Measurements from ENCODE around the gene TRPM5.

Gene TRPM5

GRCh38 chr11:2406878-2407410 is 37.4 kb downstream of the TRPM5 start:
- no peak for DNase-seq (ENCODE audit: low read depth in 1 of 2, low spot score in 1 of 2)

DNA sequence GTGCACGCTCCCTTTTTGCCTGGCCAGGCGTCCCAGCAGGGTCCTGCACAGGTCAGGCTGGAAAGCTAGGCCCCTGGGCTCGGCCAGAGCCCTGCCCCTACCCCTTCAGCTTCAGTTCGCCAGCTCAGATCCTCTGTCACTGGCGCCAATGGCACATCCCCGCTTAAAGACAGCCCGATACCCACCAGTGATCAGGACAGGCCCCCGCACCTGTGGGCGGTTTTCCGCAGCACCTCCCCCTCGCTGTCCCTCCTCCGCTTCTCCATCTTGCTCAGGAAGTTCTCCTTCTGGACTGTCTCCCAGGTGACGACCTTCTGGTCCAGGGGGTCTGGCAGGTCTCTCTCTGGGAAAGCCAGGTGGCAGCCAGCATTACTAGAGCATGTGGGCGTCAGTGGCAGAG is 37.9 kb downstream of the TRPM5 start:
- DNase-seq (ENCODE audit: low read depth in 1 of 2, low spot score in 1 of 2): no peak

- no peak for DNase-seq (ENCODE audit: low read depth in 1 of 2, low spot score in 1 of 2)
Observed at GRCh38 chr11:2404735-2405196, 39.5 kb downstream of the TRPM5 start.

- DNase-seq (ENCODE audit: low read depth in 1 of 2, low spot score in 1 of 2): no peak
Observed at GRCh38 chr11:2402890-2403645, 41.2 kb downstream of the TRPM5 start.

DNA sequence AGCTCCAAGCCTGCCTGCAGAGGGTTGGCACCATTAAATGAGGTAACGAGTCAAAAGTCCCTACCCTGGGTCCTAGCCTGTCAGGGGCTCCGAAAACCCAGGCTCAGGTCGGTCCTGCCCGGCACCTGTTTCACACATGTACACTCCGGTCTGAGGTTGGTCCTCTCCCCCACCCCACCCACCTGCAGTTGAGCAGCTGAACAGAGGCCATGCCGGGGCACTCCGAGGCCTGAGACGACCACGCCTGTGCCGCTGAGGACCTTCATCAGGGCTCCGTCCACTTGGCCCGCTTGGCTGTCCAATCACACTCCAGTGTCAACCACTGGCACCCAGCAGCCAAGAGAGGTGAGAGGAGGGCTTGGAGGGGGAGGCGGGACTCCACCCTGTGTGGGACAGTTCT is 42.2 kb downstream of the TRPM5 start:
- DNase-seq (ENCODE audit: low read depth in 1 of 2, low spot score in 1 of 2): no peak

DNA sequence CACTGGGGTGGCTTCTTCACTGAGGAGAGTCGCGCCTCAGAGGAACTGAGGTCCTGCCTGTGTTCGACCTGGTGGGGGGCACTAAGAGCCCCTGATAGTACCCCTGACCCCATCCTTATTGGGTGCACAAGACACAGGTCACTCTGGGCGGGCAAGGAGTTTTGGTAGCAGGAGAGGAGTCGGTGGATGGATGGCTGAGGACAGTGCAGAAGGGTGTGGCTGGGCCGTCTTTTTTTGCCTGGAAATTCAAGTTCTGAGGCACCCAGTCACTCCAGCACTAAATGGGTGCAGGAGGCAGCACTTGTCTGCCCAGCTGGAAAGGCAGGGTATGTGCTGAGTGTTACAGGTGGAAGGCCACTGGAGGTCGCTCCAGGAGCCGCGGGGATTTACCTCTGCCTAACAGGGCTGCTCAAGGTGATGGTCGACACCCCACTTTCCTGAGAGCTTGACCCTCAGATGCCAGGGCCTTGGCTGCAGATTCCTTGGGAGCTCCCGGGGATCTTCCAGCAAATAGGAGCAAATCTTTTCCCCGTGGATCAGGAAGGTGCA is 42.8 kb downstream of the TRPM5 start:
- no peak for DNase-seq (ENCODE audit: low read depth in 1 of 2, low spot score in 1 of 2)

- DNase-seq (ENCODE audit: low read depth in 1 of 2, low spot score in 1 of 2): no peak
Observed at GRCh38 chr11:2400762-2401435, 43.4 kb downstream of the TRPM5 start.

DNA sequence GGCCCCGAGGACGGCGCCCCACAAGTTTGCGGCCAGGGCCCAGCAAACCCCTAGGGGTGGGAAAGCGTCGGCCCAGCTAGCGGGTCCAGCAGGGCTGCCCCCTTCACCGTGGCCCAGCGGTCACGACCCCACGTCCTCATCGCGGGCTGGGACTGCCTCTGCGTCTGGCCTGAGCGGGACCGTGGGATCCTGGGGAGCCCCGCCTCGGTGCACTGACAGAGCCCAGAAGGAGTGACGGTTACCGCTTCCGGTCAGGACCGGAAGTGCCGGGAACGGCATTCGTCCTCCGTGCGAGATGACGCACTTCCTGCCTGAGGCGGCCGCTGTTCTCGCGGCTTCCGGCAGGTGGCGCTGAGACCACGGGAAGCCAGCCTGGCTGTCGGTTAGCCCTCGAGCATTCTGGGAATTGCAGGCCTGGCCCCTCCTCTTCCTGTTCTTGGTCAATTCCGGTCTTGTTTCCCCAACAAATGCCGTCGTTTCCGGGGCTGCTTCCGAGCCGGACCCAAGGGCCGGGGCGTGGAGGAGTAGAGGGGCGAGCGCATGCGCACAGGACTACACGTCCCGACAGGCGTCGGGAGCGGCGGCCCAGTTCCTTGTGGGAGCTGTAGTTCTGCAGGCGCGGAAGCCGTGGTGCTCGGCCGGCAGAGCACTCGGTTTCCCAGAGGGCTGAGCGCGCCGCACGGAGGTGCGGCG is 44.1 kb downstream of the TRPM5 start, which contains the start of gene TSSC4:
Gene TSSC4, plus strand, starts transcription at position 682 of the 693 bp plus-strand sequence. CDS start 1,884 bp downstream, outside the sequence.
- peak; percentile 97 to 99 for DNase-seq (ENCODE audit: low read depth in 1 of 2, low spot score in 1 of 2)

DNA sequence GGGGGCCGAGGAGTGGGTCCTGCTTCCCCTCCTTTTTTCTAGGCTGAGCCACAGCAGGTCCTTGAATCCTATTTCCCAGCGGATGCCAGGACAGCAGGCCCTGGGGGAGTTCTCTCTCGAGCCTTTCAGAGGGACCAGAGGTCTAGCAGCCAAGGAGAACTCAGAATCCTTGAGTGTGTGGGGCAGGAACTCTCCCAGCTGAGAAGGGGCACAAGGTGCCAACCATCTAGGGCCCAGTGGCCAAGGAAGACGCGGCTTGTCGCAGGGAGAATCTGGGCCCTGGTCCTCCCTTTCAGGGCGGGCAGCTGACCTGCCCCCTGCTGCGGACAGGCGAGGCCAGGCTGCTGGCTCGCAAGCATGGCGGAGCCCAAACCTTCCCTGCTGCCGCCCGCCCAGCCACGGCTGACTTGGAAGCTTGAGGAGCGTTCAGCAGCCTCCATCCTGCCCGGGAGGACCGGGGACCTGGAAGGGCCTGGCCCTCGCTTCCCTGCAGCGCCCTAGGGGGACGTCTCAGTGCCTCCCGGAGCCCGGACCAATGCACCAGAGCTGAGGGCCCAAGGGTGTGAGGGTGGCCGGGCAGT is 44.7 kb downstream of the TRPM5 start:
- DNase-seq (ENCODE audit: low read depth in 1 of 2, low spot score in 1 of 2): no peak

DNA sequence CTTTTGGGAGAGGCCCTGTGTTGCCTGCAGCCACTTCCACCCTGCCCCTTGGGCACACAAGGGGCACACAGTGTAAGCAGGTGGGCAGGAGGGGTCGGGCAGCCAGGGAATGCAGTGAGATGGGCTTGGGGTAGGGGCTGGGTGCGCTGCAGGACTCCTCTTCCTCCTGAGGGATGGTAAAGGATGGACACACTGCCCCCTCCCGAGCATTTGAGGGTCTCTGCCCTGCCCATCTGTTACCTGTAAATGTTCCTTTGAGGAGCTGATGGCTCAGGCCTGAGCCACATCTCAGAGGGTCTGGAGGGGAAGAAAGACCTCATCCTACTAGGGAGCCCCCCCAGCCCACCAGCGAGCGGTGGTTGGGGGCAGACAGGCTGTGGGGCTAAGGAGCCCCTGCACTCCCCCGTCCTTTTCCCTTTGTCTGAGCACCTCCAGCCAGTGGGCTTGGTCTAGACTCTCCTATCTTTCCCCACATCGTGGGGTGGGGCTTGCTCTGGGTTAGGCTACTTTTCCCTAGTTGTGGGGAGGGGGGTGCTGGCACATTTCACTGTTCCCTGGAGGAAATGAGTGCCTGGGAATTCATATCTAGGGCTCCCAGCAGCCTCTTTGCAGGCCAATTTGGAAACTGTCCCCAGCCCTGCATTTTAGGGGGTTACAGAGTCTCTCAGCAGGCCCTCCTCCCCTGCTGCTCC is 45.5 kb downstream of the TRPM5 start:
- no peak for DNase-seq (ENCODE audit: low read depth in 1 of 2, low spot score in 1 of 2)

DNA sequence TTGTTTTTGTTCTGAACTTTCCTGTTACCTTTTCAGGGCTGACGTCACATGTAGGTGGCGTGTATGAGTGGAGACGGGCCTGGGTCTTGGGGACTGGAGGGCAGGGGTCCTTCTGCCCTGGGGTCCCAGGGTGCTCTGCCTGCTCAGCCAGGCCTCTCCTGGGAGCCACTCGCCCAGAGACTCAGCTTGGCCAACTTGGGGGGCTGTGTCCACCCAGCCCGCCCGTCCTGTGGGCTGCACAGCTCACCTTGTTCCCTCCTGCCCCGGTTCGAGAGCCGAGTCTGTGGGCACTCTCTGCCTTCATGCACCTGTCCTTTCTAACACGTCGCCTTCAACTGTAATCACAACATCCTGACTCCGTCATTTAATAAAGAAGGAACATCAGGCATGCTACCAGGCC is 47.3 kb downstream of the TRPM5 start:
- DNase-seq (ENCODE audit: low read depth in 1 of 2, low spot score in 1 of 2): no peak

GRCh38 chr11:2396471-2396870 is 47.8 kb downstream of the TRPM5 start:
- no peak for DNase-seq (ENCODE audit: low read depth in 1 of 2, low spot score in 1 of 2)

GRCh38 chr11:2395856-2396255 is 48.5 kb downstream of the TRPM5 start:
- DNase-seq (ENCODE audit: low read depth in 1 of 2, low spot score in 1 of 2): no peak

- DNase-seq (ENCODE audit: low read depth in 1 of 2, low spot score in 1 of 2): no peak
Observed at GRCh38 chr11:2395211-2395730, 49.0 kb downstream of the TRPM5 start.

DNA sequence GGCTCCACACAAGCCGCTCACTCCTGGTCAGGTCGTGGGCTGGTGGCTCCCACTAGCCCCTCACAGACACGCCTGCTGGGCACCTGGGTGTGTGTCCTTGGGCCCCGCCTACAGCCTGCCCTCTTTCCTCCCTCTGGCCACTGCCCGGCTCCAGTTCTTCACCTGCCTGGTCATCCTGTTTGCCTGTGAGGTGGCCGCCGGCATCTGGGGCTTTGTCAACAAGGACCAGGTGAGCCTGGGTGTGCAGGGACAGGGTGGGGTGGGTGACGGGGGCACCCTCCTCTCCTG is 49.6 kb downstream of the TRPM5 start:
- DNase-seq (ENCODE audit: low read depth in 1 of 2, low spot score in 1 of 2): no peak
